GM18526 (cell line): ENCODE data around the gene EPPIN.

Experiments
- POLR2A ChIP-seq: IDR thresholded peaks from 3 replicates; pipeline ENCODE4 v1.6.1; 2011; ENCODE audit not compliant: insufficient read length; ENCODE audit errors: extremely low read depth

Gene EPPIN

GRCh38 chr20:45545754-45546453, 1.3 kb downstream of the EPPIN start:
- no peak for TF ChIP-seq POLR2A

- no peak for TF ChIP-seq POLR2A
These were observed 1.9 kb downstream of the EPPIN start for GRCh38 chr20:45545351-45545750.

- TF ChIP-seq POLR2A, result no peak
These were observed 7.8 kb downstream of the EPPIN start, which contains the start of gene WFDC6 for GRCh38 chr20:45539382-45539781. Gene WFDC6, minus strand, starts transcription at chr20:45539482. Its CDS starts 75 bp downstream, at chr20:45539407.

- no peak for TF ChIP-seq POLR2A
These were observed 8.9 kb downstream of the EPPIN start for GRCh38 chr20:45538209-45538799.

GRCh38 chr20:45527294-45527693, 19.9 kb downstream of the EPPIN start:
- no peak for TF ChIP-seq POLR2A

- no peak for TF ChIP-seq POLR2A
These were observed 23.4 kb downstream of the EPPIN start for GRCh38 chr20:45523821-45524220.

GRCh38 chr20:45518282-45518681, 28.9 kb downstream of the EPPIN start:
- TF ChIP-seq POLR2A, result no peak

GRCh38 chr20:45515147-45515913, 31.9 kb downstream of the EPPIN start, which contains the start of gene SPINT3:
Gene SPINT3, minus strand, starts transcription at chr20:45515622. Its CDS starts 14 bp downstream, at chr20:45515608.
- no peak for TF ChIP-seq POLR2A

GRCh38 chr20:45510242-45510862, 36.8 kb downstream of the EPPIN start:
- no peak for TF ChIP-seq POLR2A

GRCh38 chr20:45509091-45509490, 38.1 kb downstream of the EPPIN start:
- TF ChIP-seq POLR2A, result no peak

- no peak for TF ChIP-seq POLR2A
These were observed 38.9 kb downstream of the EPPIN start for GRCh38 chr20:45508068-45508886.

- no peak for TF ChIP-seq POLR2A
These were observed 40.0 kb downstream of the EPPIN start for GRCh38 chr20:45507011-45507820.

GRCh38 chr20:45506398-45506797, 40.8 kb downstream of the EPPIN start:
- TF ChIP-seq POLR2A, result no peak

GRCh38 chr20:45503403-45503802, 43.8 kb downstream of the EPPIN start:
- no peak for TF ChIP-seq POLR2A

- no peak for TF ChIP-seq POLR2A
These were observed 44.6 kb downstream of the EPPIN start for GRCh38 chr20:45502561-45502960.
